ENCODE results near the gene CENPL.

GRCh38 chr1:173868266-173869020, 43.8 kb upstream of the CENPL start, which contains the start of gene ZBTB37:
- TF ChIP-seq CTCF (IDR thresholded peaks at IDR 0.05): no peak
- TF ChIP-seq POLR2A (IDR thresholded peaks at IDR 0.05): no peak

Data from right lobe of liver (tissue), 4 donors.